Erythroblast (primary cell): Measurements from ENCODE around the gene ZBTB11.

Experiments
- GATA1 ChIP-seq: IDR thresholded peaks from 2 replicates; pipeline ENCODE4 v1.6.1; 2011; ENCODE audit warnings: low read depth, mild to moderate bottlenecking, control low read depth, low read length, moderate library complexity
- POLR2A ChIP-seq: IDR thresholded peaks from 2 replicates; pipeline ENCODE4 v1.6.1; 2011; ENCODE audit warnings: mild to moderate bottlenecking, low read length

- TF ChIP-seq POLR2A, result no peak
- TF ChIP-seq GATA1, result no peak
These were observed 30.2 kb downstream of the ZBTB11 start for GRCh38 chr3:101646726-101647125.
